PC-9 (cell line): ENCODE measurements around the gene PGP. TPM values are rescaled to one million over a fixed set of nuclear protein-coding genes. Genes with fewer than 3 reads are reported as not detected.

ENCODE experiments used
- BruUV-seq: library from RNA; stranded (reverse); fragments of 400-500 nt; replicated peaks from 2 replicates; lab custom pipeline; 2021; lab: Mats Ljungman, UMichigan
- CTCF ChIA-PET: fragments of 300-600 bp; sonication (Branson Sonifier 250); formaldehyde crosslinking; loops from one replicate; lab custom pipeline; 2022; ENCODE audit warnings: antibody characterized with exemption; lab: Charles Lee
- POLR2A ChIA-PET: fragments of 300-600 bp; sonication (Branson Sonifier 250); formaldehyde crosslinking; loops from one replicate; lab custom pipeline; 2022; ENCODE audit warnings: antibody characterized with exemption; ENCODE audit not compliant: unreplicated experiment; lab: Charles Lee
- DNase-seq, 2 experiments: peaks; one replicate each; pipeline versions ENCODE4 v3.0.0 to v3.0.0-alpha.2; 2015 to 2022; ENCODE audit warnings: mixed read lengths in 1 of 2
- H2AFZ ChIP-seq: fragments of 200-600 bp; sonication (generic); 2 replicates; pipeline ENCODE4 v1.8.1; 2017; ENCODE audit warnings: antibody characterized with exemption
- H3F3A ChIP-seq: fragments of 200-600 bp; sonication (generic); 2 replicates; pipeline ENCODE4 v1.8.1; 2017; ENCODE audit warnings: antibody characterized with exemption, mild to moderate bottlenecking, low read depth; ENCODE audit not compliant: insufficient read depth
- H3K27ac ChIP-seq: fragments of 200-600 bp; sonication (generic); 2 replicates; pipeline ENCODE4 v1.6.1; 2016; ENCODE audit warnings: mixed run types
- H3K27me3 ChIP-seq: fragments of 200-600 bp; sonication (generic); 2 replicates; pipeline ENCODE4 v1.6.1; 2016; ENCODE audit warnings: low read depth, mixed run types; ENCODE audit not compliant: insufficient read depth
- H3K36me3 ChIP-seq: fragments of 200-600 bp; sonication (generic); 2 replicates; pipeline ENCODE4 v1.6.1; 2016; ENCODE audit warnings: low read depth, mixed run types
- H3K4me1 ChIP-seq: fragments of 200-600 bp; sonication (generic); replicated peaks from 2 replicates; pipeline ENCODE4 v1.6.1; 2016; ENCODE audit warnings: mixed run types; ENCODE audit not compliant: insufficient read depth
- H3K4me2 ChIP-seq: fragments of 200-600 bp; sonication (generic); 2 replicates; pipeline ENCODE4 v1.6.1; 2017; ENCODE audit warnings: mixed run types
- H3K4me3 ChIP-seq: fragments of 200-600 bp; sonication (generic); 2 replicates; pipeline ENCODE4 v1.6.1; 2016; ENCODE audit warnings: mixed run types
- H3K79me2 ChIP-seq: fragments of 200-600 bp; sonication (generic); 2 replicates; pipeline ENCODE4 v1.6.1; 2017; ENCODE audit warnings: low read depth, mixed run types
- H3K9me2 ChIP-seq: fragments of 200-600 bp; sonication (generic); 2 replicates; pipeline ENCODE4 v1.8.1; 2017; ENCODE audit warnings: mild to moderate bottlenecking; ENCODE audit not compliant: insufficient read depth
- H3K9me3 ChIP-seq: fragments of 200-600 bp; sonication (generic); 2 replicates; pipeline ENCODE4 v1.8.1; 2016; ENCODE audit warnings: low read depth; ENCODE audit not compliant: insufficient read depth
- H4K20me1 ChIP-seq: fragments of 200-600 bp; sonication (generic); 2 replicates; pipeline ENCODE4 v1.8.1; 2017; ENCODE audit not compliant: insufficient read depth
- EZH2 ChIP-seq: fragments of 200-600 bp; sonication (generic); IDR thresholded peaks from 2 replicates; pipeline ENCODE4 v1.8.0; 2017; ENCODE audit warnings: antibody characterized with exemption, low read depth
- intact Hi-C: fragments of 100-400 bp; cut with micrococcal nuclease; formaldehyde crosslinking; loops from one replicate; pipeline ENCODE4 v1.10.0; 2022; ENCODE audit not compliant: unreplicated experiment
- total RNA-seq: library from RNA; stranded (reverse); gene quantifications from 2 replicates; pipeline ENCODE4 v1.2.3, GENCODE V29; 2021
- TF ChIP-seq, protein P1 (sequence below): fragments of 200-600 bp; sonication (generic); conservative IDR thresholded peaks from 2 replicates; pipeline ENCODE4 v1.6.1; 2017; ENCODE audit warnings: mixed run types, antibody characterized with exemption, mild to moderate bottlenecking, moderate library complexity

Gene PGP
- total RNA-seq, 1 experiment from 2014 or later = 23.4 TPM

DNA sequence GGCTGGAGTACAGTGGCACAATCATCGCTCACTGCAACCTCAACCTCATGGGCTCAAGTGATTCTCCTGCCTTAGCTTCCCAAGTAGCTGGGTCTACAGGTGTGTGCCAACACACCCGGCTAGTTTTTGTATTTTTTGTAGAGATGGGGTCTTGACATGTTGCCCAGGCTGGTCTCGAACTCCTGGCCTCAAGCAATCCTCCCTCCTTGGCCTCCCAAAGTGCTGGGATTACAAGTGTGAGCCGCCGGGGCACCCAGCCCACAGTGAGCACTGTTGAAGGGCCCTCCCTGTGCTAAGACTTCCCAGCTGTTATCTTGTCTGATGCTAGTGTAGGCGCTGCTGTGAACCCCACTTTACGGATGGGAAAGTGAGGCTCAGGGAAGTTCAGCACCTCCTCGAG lies 26.2 kb downstream of the PGP start:
- TF ChIP-seq, protein P1, sequence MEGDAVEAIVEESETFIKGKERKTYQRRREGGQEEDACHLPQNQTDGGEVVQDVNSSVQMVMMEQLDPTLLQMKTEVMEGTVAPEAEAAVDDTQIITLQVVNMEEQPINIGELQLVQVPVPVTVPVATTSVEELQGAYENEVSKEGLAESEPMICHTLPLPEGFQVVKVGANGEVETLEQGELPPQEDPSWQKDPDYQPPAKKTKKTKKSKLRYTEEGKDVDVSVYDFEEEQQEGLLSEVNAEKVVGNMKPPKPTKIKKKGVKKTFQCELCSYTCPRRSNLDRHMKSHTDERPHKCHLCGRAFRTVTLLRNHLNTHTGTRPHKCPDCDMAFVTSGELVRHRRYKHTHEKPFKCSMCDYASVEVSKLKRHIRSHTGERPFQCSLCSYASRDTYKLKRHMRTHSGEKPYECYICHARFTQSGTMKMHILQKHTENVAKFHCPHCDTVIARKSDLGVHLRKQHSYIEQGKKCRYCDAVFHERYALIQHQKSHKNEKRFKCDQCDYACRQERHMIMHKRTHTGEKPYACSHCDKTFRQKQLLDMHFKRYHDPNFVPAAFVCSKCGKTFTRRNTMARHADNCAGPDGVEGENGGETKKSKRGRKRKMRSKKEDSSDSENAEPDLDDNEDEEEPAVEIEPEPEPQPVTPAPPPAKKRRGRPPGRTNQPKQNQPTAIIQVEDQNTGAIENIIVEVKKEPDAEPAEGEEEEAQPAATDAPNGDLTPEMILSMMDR = no peak
- TF ChIP-seq EZH2 = no peak

DNA sequence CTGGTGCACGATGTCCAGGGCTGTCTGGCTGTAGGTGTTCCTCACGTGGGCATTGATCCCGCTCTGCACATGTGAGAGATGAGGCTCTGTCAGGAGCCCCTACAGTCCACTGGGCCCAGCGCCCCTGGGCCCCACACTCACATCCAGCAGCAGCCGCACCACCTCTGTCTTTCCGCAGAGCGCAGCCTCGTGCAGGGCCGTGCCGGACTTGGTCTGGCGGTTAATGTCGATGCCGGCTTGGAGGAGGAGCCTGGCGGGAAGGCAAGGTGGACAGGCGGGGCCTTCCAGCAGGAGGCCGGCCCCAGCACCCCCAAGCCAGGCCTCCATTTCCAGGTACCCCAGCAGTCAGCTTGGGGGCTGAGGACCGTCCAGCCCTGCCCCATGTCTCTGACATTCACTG lies 27.4 kb downstream of the PGP start:
- BruUV-seq = no TSS peak
- H4K20me1 ChIP-seq = no peaks in the 10 kb centered on the region
- TF ChIP-seq EZH2 = no peak
- TF ChIP-seq, protein P1 = no peak
- H3F3A ChIP-seq = no peaks in the 10 kb centered on the region
- ChIA-PET CTCF (no interaction called here), POLR2A (no interaction called here)
- H3K9me2 ChIP-seq = no peaks in the 10 kb centered on the region
- H3K4me1 ChIP-seq = no peaks in the 10 kb centered on the region
- H3K79me2 ChIP-seq = no peaks in the 10 kb centered on the region
- no peak overlapping the region for H3K4me3 ChIP-seq
- no peak overlapping the region for H3K4me2 ChIP-seq
- no peaks in the 10 kb centered on the region for H3K27me3 ChIP-seq
- intact Hi-C loops = no loop called here
- no peak for DNase-seq
- H3K27ac ChIP-seq = no peak overlapping the region
- no peaks in the 10 kb centered on the region for H3K9me3 ChIP-seq
- no peak overlapping the region for H2AFZ ChIP-seq
- H3K36me3 ChIP-seq = no peaks in the 10 kb centered on the region

More for the DNA sequence above, 26.2 kb downstream of the PGP start:
- DNase-seq = no peak
- intact Hi-C loops = no loop called here
- H3K9me2 ChIP-seq = no peaks in the 10 kb centered on the region
- H3K4me2 ChIP-seq = no peak overlapping the region
- POLR2A ChIA-PET = no interaction called here
- H3F3A ChIP-seq = no peaks in the 10 kb centered on the region
- H3K4me3 ChIP-seq = no peak overlapping the region
- H3K4me1 ChIP-seq = no peaks in the 10 kb centered on the region
- no peaks in the 10 kb centered on the region for H3K9me3 ChIP-seq
- no peaks in the 10 kb centered on the region for H3K27me3 ChIP-seq
- CTCF ChIA-PET = interaction anchor here (0.7 kb wide), 1 partner anchor 40 kb away, joined by 17 read pairs; no protein-coding TSS in a partner anchor
- H3K27ac ChIP-seq = no peak overlapping the region
- no peaks in the 10 kb centered on the region for H3K79me2 ChIP-seq
- no peaks in the 10 kb centered on the region for H3K36me3 ChIP-seq
- no peaks in the 10 kb centered on the region for H4K20me1 ChIP-seq
- BruUV-seq = no TSS peak
- no peak overlapping the region for H2AFZ ChIP-seq

DNA sequence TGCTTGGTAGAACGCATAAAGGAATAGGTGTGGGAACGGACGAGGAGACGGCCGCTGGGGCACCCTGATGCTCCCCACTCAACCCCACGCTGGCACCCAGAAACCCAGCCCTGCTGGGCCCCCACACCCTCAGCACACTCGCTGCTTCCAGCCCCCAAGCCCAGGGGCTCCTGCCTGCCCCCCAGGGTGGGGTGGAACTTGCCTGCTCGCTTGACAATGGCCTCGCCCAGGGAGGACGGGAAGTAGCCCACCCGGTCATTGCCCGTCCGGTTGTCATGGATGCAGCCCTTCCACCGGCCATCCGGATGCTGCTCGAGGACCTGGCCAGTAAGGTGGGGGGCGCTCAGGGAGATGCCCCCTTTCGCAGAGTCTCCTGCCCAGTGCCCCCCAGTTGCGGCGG lies 28.1 kb downstream of the PGP start:
- ChIA-PET POLR2A (no interaction called here), CTCF (no interaction called here)
- intact Hi-C loops = no loop called here
- no peaks in the 10 kb centered on the region for H3K4me1 ChIP-seq
- no peak for DNase-seq
- H2AFZ ChIP-seq = no peak overlapping the region
- no peaks in the 10 kb centered on the region for H3F3A ChIP-seq
- BruUV-seq = no TSS peak
- no peak overlapping the region for H3K27ac ChIP-seq
- no peaks in the 10 kb centered on the region for H3K36me3 ChIP-seq
- no peak overlapping the region for H3K4me2 ChIP-seq
- no peak overlapping the region for H3K4me3 ChIP-seq
- H3K79me2 ChIP-seq = no peaks in the 10 kb centered on the region
- H3K9me2 ChIP-seq = no peaks in the 10 kb centered on the region
- H4K20me1 ChIP-seq = no peaks in the 10 kb centered on the region
- no peaks in the 10 kb centered on the region for H3K9me3 ChIP-seq
- TF ChIP-seq, protein P1 = no peak
- no peak for TF ChIP-seq EZH2
- H3K27me3 ChIP-seq = no peaks in the 10 kb centered on the region
